Measurements from ENCODE around the gene NUDT5.

NUDT5 gene

GRCh38 chr10:12130237-12130872 is 65.3 kb downstream of the NUDT5 start:
- no peak overlapping the region for H2BK120ac ChIP-seq (ENCODE audit: low read depth, low read length)
- no peak overlapping the region for H2BK15ac ChIP-seq (ENCODE audit: low read length)
- H2BK5ac ChIP-seq (ENCODE audit: low read length) = no peak overlapping the region
- H3K79me1 ChIP-seq (ENCODE audit: low read depth, low read length) = peaks cover 2% of the 10 kb centered on the region
- no peak overlapping the region for H3K4ac ChIP-seq (ENCODE audit: low read length)
- peak overlapping the region; percentile 97 for H2AFZ ChIP-seq (ENCODE audit: low read length)
- peaks cover 0 to 1% of the 10 kb centered on the region in 2 donors for H3K4me1 ChIP-seq (ENCODE audit: control insufficient read depth in 2 of 2, insufficient read depth in 1 of 2, low read depth in 1 of 2, low read length in 2 of 2)
- no peak overlapping the region for H4K8ac ChIP-seq (ENCODE audit: low read depth, low read length)
- no peak overlapping the region for H3K23ac ChIP-seq (ENCODE audit: low read depth, low read length, poor library complexity)
- H3K4me3 ChIP-seq (ENCODE audit: low read length in 2 of 2) = peak overlapping the region; percentile 76 to 94
- H3K36me3 ChIP-seq (replicated peaks in 1 of 2; ENCODE audit: control insufficient read depth in 2 of 2, insufficient read depth in 2 of 2, low read length in 2 of 2) = peaks cover 4 to 34% of the 10 kb centered on the region in 2 donors
- no peak overlapping the region for H4K91ac ChIP-seq (ENCODE audit: low read depth, low read length, poor library complexity)
- no peaks in the 10 kb centered on the region for H3K27me3 ChIP-seq (ENCODE audit: control insufficient read depth in 3 of 3, insufficient read depth in 3 of 3, low read depth in 1 of 3, low read length in 3 of 3)
- no CpG with 5 or more reads among the region's 11 CpGs for WGBS, 2 donors (ENCODE audit: extremely low coverage in 2 of 2, insufficient read length in 2 of 2, insufficient replicate concordance in 1 of 2)
- H2BK12ac ChIP-seq (ENCODE audit: low read length) = no peak overlapping the region
- H3K18ac ChIP-seq (ENCODE audit: low read length) = no peak overlapping the region
- H2AK5ac ChIP-seq (ENCODE audit: low read depth, low read length) = no peak overlapping the region
- peak; percentile 45 for DNase-seq (ENCODE audit: low spot score)
- no peak overlapping the region for H3K9ac ChIP-seq (ENCODE audit: low read depth, low read length, poor library complexity)
- H3K9me3 ChIP-seq (replicated peaks in 1 of 2; ENCODE audit: control insufficient read depth in 2 of 2, insufficient read depth in 1 of 2, low read depth in 1 of 2, low read length in 2 of 2) = peaks cover 0 to 5% of the 10 kb centered on the region in 2 donors
- H3K27ac ChIP-seq (replicated peaks; ENCODE audit: low read length) = no peak overlapping the region
- H3K4me2 ChIP-seq (ENCODE audit: insufficient read depth, low read length, poor library complexity, severe bottlenecking) = peak overlapping the region; percentile 72
- no peak overlapping the region for H3K14ac ChIP-seq (ENCODE audit: low read length)

- H3K27ac ChIP-seq (replicated peaks; ENCODE audit: low read length) = peak within 1 kb of the TSS; percentile 87
- peak within 1 kb of the TSS; percentile 81 for H2BK120ac ChIP-seq (ENCODE audit: low read depth, low read length)
- peaks cover 0 to 5% of the 10 kb centered on the region in 2 donors for H3K9me3 ChIP-seq (replicated peaks in 1 of 2; ENCODE audit: control insufficient read depth in 2 of 2, insufficient read depth in 1 of 2, low read depth in 1 of 2, low read length in 2 of 2)
- no peak within 1 kb of the TSS for H4K91ac ChIP-seq (ENCODE audit: low read depth, low read length, poor library complexity)
- H3K36me3 ChIP-seq (replicated peaks in 1 of 2; ENCODE audit: control insufficient read depth in 2 of 2, insufficient read depth in 2 of 2, low read length in 2 of 2) = peaks cover 4 to 33% of the 10 kb centered on the region in 2 donors
- peaks cover 2% of the 10 kb centered on the region for H3K79me1 ChIP-seq (ENCODE audit: low read depth, low read length)
- H3K14ac ChIP-seq (ENCODE audit: low read length) = peak within 1 kb of the TSS; percentile 94
- H3K9ac ChIP-seq (ENCODE audit: low read depth, low read length, poor library complexity) = peak within 1 kb of the TSS; percentile 96
- peak within 1 kb of the TSS; percentile 99 for H3K18ac ChIP-seq (ENCODE audit: low read length)
- H2BK15ac ChIP-seq (ENCODE audit: low read length) = no peak within 1 kb of the TSS
- H2AK5ac ChIP-seq (ENCODE audit: low read depth, low read length) = no peak within 1 kb of the TSS
- peak within 1 kb of the TSS; percentile 87 for H2BK5ac ChIP-seq (ENCODE audit: low read length)
- peak within 1 kb of the TSS; percentile 95 for H3K23ac ChIP-seq (ENCODE audit: low read depth, low read length, poor library complexity)
- no peak within 1 kb of the TSS for H2BK12ac ChIP-seq (ENCODE audit: low read length)
- no peaks in the 10 kb centered on the region for H3K27me3 ChIP-seq (ENCODE audit: control insufficient read depth in 3 of 3, insufficient read depth in 3 of 3, low read depth in 1 of 3, low read length in 3 of 3)
- peak within 1 kb of the TSS; percentile 43 for H4K8ac ChIP-seq (ENCODE audit: low read depth, low read length)
- no CpG with 5 or more reads among the region's 108 CpGs for WGBS, 2 donors (ENCODE audit: extremely low coverage in 2 of 2, insufficient read length in 2 of 2, insufficient replicate concordance in 1 of 2)
- peak within 1 kb of the TSS; percentile 76 to 97 for H3K4me3 ChIP-seq (ENCODE audit: low read length in 2 of 2)
- no peak within 1 kb of the TSS for H3K4ac ChIP-seq (ENCODE audit: low read length)
- H2AFZ ChIP-seq (ENCODE audit: low read length) = peak within 1 kb of the TSS; percentile 97
- DNase-seq (ENCODE audit: low spot score) = peak; percentile 94
- peaks cover 0 to 1% of the 10 kb centered on the region in 2 donors for H3K4me1 ChIP-seq (ENCODE audit: control insufficient read depth in 2 of 2, insufficient read depth in 1 of 2, low read depth in 1 of 2, low read length in 2 of 2)
- peak within 1 kb of the TSS; percentile 93 for H3K4me2 ChIP-seq (ENCODE audit: insufficient read depth, low read length, poor library complexity, severe bottlenecking)
Measured at GRCh38 chr10:12129222-12130111, 66.2 kb downstream of the NUDT5 start, which contains the start of gene SEC61A2. TSS of gene SEC61A2 (plus strand) at chr10:12129677. CDS start at chr10:12129788, 111 bp downstream.

GRCh38 chr10:12121673-12122072 is 74.0 kb downstream of the NUDT5 start:
- Histone ChIP-seq H4K8ac (ENCODE audit: low read depth, low read length) (no peak overlapping the region), H3K4me1 (ENCODE audit: control insufficient read depth in 2 of 2, insufficient read depth in 1 of 2, low read depth in 1 of 2, low read length in 2 of 2) (no peaks in the 10 kb centered on the region), H3K4me3 (ENCODE audit: low read length in 2 of 2) (no peak overlapping the region), H3K9ac (ENCODE audit: low read depth, low read length, poor library complexity) (no peak overlapping the region), H3K27me3 (ENCODE audit: control insufficient read depth in 3 of 3, insufficient read depth in 3 of 3, low read depth in 1 of 3, low read length in 3 of 3) (no peaks in the 10 kb centered on the region), H3K4me2 (ENCODE audit: insufficient read depth, low read length, poor library complexity, severe bottlenecking) (no peak overlapping the region), H2BK5ac (ENCODE audit: low read length) (no peak overlapping the region), H3K18ac (ENCODE audit: low read length) (no peak overlapping the region), H2AFZ (ENCODE audit: low read length) (no peak overlapping the region), H4K91ac (ENCODE audit: low read depth, low read length, poor library complexity) (no peak overlapping the region), H2BK120ac (ENCODE audit: low read depth, low read length) (no peak overlapping the region), H3K4ac (ENCODE audit: low read length) (no peak overlapping the region), H3K9me3 (replicated peaks in 1 of 2; ENCODE audit: control insufficient read depth in 2 of 2, insufficient read depth in 1 of 2, low read depth in 1 of 2, low read length in 2 of 2) (peaks cover 0 to 2% of the 10 kb centered on the region in 2 donors), H3K23ac (ENCODE audit: low read depth, low read length, poor library complexity) (no peak overlapping the region), H3K27ac (replicated peaks; ENCODE audit: low read length) (no peak overlapping the region), H2AK5ac (ENCODE audit: low read depth, low read length) (no peak overlapping the region), H3K79me1 (ENCODE audit: low read depth, low read length) (no peaks in the 10 kb centered on the region), H2BK12ac (ENCODE audit: low read length) (no peak overlapping the region), H2BK15ac (ENCODE audit: low read length) (no peak overlapping the region), H3K36me3 (replicated peaks in 1 of 2; ENCODE audit: control insufficient read depth in 2 of 2, insufficient read depth in 2 of 2, low read length in 2 of 2) (peaks cover 12 to 72% of the 10 kb centered on the region in 2 donors), H3K14ac (ENCODE audit: low read length) (no peak overlapping the region)
- no peak for DNase-seq (ENCODE audit: low spot score)
- WGBS, 2 donors (ENCODE audit: extremely low coverage in 2 of 2, insufficient read length in 2 of 2, insufficient replicate concordance in 1 of 2) = no CpG with 5 or more reads among the region's 4 CpGs
